ENCODE measurements around the gene ADAMTS3.

Gene ADAMTS3

GRCh38 chr4:72330381-72330780 lies 238.6 kb downstream of the ADAMTS3 start:
- no peak for DNase-seq

- peak in 1 of 2 experiments; percentile 60 for DNase-seq
Measured at GRCh38 chr4:72326692-72327632, 242.1 kb downstream of the ADAMTS3 start.

- no peak for DNase-seq
Measured at GRCh38 chr4:72325215-72325614, 243.8 kb downstream of the ADAMTS3 start.

GRCh38 chr4:72323227-72323626 lies 245.8 kb downstream of the ADAMTS3 start:
- DNase-seq: no peak

- no peak for DNase-seq
Measured at GRCh38 chr4:72320223-72320948, 248.6 kb downstream of the ADAMTS3 start.

- peak; percentile 21 to 66 for DNase-seq
Measured at GRCh38 chr4:72319601-72320021, 249.4 kb downstream of the ADAMTS3 start.

GRCh38 chr4:72318421-72319170 lies 250.4 kb downstream of the ADAMTS3 start:
- DNase-seq: peak in 1 of 2 experiments; percentile 43

GRCh38 chr4:72314869-72315268 lies 254.2 kb downstream of the ADAMTS3 start:
- peak; percentile 88 to 97 for DNase-seq

GRCh38 chr4:72313121-72313520 lies 255.9 kb downstream of the ADAMTS3 start:
- no peak for DNase-seq

- peak; percentile 85 to 88 for DNase-seq
Measured at GRCh38 chr4:72312032-72312650, 256.9 kb downstream of the ADAMTS3 start.

GRCh38 chr4:72311291-72311690 lies 257.7 kb downstream of the ADAMTS3 start:
- no peak for DNase-seq

GRCh38 chr4:72305620-72306019 lies 263.4 kb downstream of the ADAMTS3 start:
- DNase-seq: no peak

- DNase-seq: no peak
Measured at GRCh38 chr4:72305080-72305479, 263.9 kb downstream of the ADAMTS3 start.

- peak; percentile 21 to 60 for DNase-seq
Measured at GRCh38 chr4:72302981-72303704, 265.9 kb downstream of the ADAMTS3 start.

- DNase-seq: no peak
Measured at GRCh38 chr4:72301759-72302158, 267.3 kb downstream of the ADAMTS3 start.

GRCh38 chr4:72300126-72300525 lies 268.9 kb downstream of the ADAMTS3 start:
- DNase-seq: no peak

GRCh38 chr4:72295966-72296557 lies 273.0 kb downstream of the ADAMTS3 start:
- DNase-seq: peak in 1 of 2 experiments; percentile 71

- DNase-seq: no peak
Measured at GRCh38 chr4:72290737-72291136, 278.3 kb downstream of the ADAMTS3 start.

- DNase-seq: no peak
Measured at GRCh38 chr4:72286910-72287309, 282.1 kb downstream of the ADAMTS3 start.

GRCh38 chr4:72286185-72286584 lies 282.8 kb downstream of the ADAMTS3 start:
- peak in 1 of 2 experiments; percentile 21 for DNase-seq

- no peak for DNase-seq
Measured at GRCh38 chr4:72283357-72283756, 285.7 kb downstream of the ADAMTS3 start.
